Right lobe of liver (tissue), 6 donors: ENCODE results near the gene MEIS2. TPM values are rescaled to one million over a fixed set of nuclear protein-coding genes. Genes with fewer than 3 reads are reported as not detected.

ENCODE experiments used
- ATAC-seq, 4 donors: fragments of 200-7000 bp; cut with Tn5 transposase; one replicate each; pipeline ENCODE4 v1.9.1; 2020; ENCODE audit warnings: mild to moderate bottlenecking in 4 of 4, moderate library complexity in 4 of 4
- DNase-seq, 3 donors: peaks; one replicate each; pipeline ENCODE4 v3.0.0-alpha.2; 2020
- H3K27ac ChIP-seq, 3 donors: fragments of 200-600 bp; one replicate each; pipeline ENCODE4 v1.8.0; 2022
- H3K27me3 ChIP-seq, 2 donors: fragments of 200-600 bp; one replicate each; pipeline ENCODE4 v1.8.0; 2022
- H3K36me3 ChIP-seq, 4 donors: fragments of 200-600 bp; sonication (generic) in 1 of 4; one replicate each; pipeline versions ENCODE4 v1.5.1 to v1.8.0; 2017 to 2022; ENCODE audit warnings: control low read depth in 1 of 4
- H3K4me1 ChIP-seq, 4 donors: fragments of 200-600 bp; sonication (generic) in 1 of 4; one replicate each; pipeline versions ENCODE4 v1.5.1 to v1.8.0; 2017 to 2022; ENCODE audit warnings: control low read depth in 1 of 4
- H3K4me3 ChIP-seq, 3 donors: fragments of 200-600 bp; one replicate each; pipeline ENCODE4 v1.8.0; 2022
- H3K9me3 ChIP-seq, 4 donors: fragments of 200-600 bp; sonication (generic) in 1 of 4; one replicate each; pipeline versions ENCODE4 v1.5.1 to v1.8.0; 2017 to 2022; ENCODE audit warnings: control low read depth in 1 of 4
- CTCF ChIP-seq, 4 donors: fragments of 200-600 bp in 3 of 4; fragments of 450-650 bp in 1 of 4; IDR thresholded peaks; one replicate each; pipeline versions ENCODE4 v1.5.1 to v1.8.0; 2016 to 2022; ENCODE audit warnings: antibody characterized with exemption in 4 of 4, mild to moderate bottlenecking in 2 of 4
- POLR2A ChIP-seq: fragments of 450-650 bp; IDR thresholded peaks from one replicate; pipeline ENCODE4 v1.6.1; 2017; ENCODE audit warnings: antibody characterized with exemption, mild to moderate bottlenecking
- WGBS: methylation state at CpG from one replicate; pipeline ENCODE4 v1.1.6; 2018; ENCODE audit warnings: low coverage, low lambda C conversion rate; ENCODE audit not compliant: insufficient coverage; ENCODE audit errors: missing lambda C conversion rate; 5-methylcytosine and 5-hydroxymethylcytosine counted together
- intact Hi-C, 2 donors: fragments of 100-400 bp; cut with DNase I; formaldehyde crosslinking; loops; one replicate each; pipeline versions ENCODE4 v1.11.2 to v1.14.1; 2022
- total RNA-seq, 6 experiments: library from RNA; depleted of rRNA in 2 of 6; stranded (reverse); fragments of >200 nt in 2 of 6; fragmentation: NEBNext Ultra II Directional in 3 of 6; extraction: Animal tissue kit (Norgen Biotek cat#: 25700) in 3 of 6; gene quantifications; one replicate each; pipeline versions ENCODE4 v1.1.0 to v1.2.4, GENCODE V29; 2016 to 2023
- donor health status: DM: no; HTN: yes; CAD: no.
- donor health status: DM: no; HTN: no; CAD: no.
- donor health status: DM: no; HTN: no; CAD: no.
- donor health status: DM: no; HTN: yes; CAD: no.
- donor health status: DM: no; HTN: yes; CAD: no.

MEIS2 gene
- total RNA-seq, 6 experiments from 2014 or later: 6.1 to 18.0 (median 7.9) TPM

- TF ChIP-seq POLR2A: no peak
- TF ChIP-seq CTCF (IDR thresholded peaks at IDR 0.05): no peak
- ATAC-seq (no peak), DNase-seq (no peak)
- no peak overlapping the region for H3K27ac ChIP-seq
- no peaks in the 10 kb centered on the region for H3K4me1 ChIP-seq
- WGBS: 96% methylated on average over 5 of the region's 5 CpGs
- no peak overlapping the region for H3K4me3 ChIP-seq
- intact Hi-C loops: no loop called here
- H3K36me3 ChIP-seq: no peaks in the 10 kb centered on the region
- H3K27me3 ChIP-seq: no peaks in the 10 kb centered on the region
- H3K9me3 ChIP-seq: no peaks in the 10 kb centered on the region
These were observed 166.9 kb downstream of the MEIS2 start for GRCh38 chr15:36933255-36933990.

GRCh38 chr15:36932070-36932469, 168.3 kb downstream of the MEIS2 start:
- no peak for ATAC-seq
- TF ChIP-seq POLR2A: no peak
- TF ChIP-seq CTCF (IDR thresholded peaks at IDR 0.05): no peak
- no peak for DNase-seq

GRCh38 chr15:36931434-36931833, 168.9 kb downstream of the MEIS2 start:
- intact Hi-C loops: no loop called here

More at GRCh38 chr15:36932070-36932469, 168.3 kb downstream of the MEIS2 start:
- Histone ChIP-seq H3K36me3 (no peaks in the 10 kb centered on the region), H3K4me1 (no peaks in the 10 kb centered on the region), H3K9me3 (no peaks in the 10 kb centered on the region), H3K4me3 (no peak overlapping the region), H3K27me3 (no peaks in the 10 kb centered on the region), H3K27ac (no peak overlapping the region)
- intact Hi-C loops: no loop called here
- WGBS: 76% methylated on average over 5 of the region's 5 CpGs

GRCh38 chr15:36926427-36926825, 173.9 kb downstream of the MEIS2 start:
- intact Hi-C loops: no loop called here
- H3K36me3 ChIP-seq: no peaks in the 10 kb centered on the region

More at GRCh38 chr15:36931434-36931833, 168.9 kb downstream of the MEIS2 start:
- Histone ChIP-seq H3K4me1 (no peaks in the 10 kb centered on the region), H3K27ac (no peak overlapping the region), H3K4me3 (no peak overlapping the region), H3K9me3 (no peaks in the 10 kb centered on the region), H3K27me3 (no peaks in the 10 kb centered on the region), H3K36me3 (no peaks in the 10 kb centered on the region)
- no peak for DNase-seq
- no peak for ATAC-seq
- WGBS: 73% methylated on average over 3 of the region's 3 CpGs
- TF ChIP-seq CTCF (IDR thresholded peaks at IDR 0.05): no peak
- TF ChIP-seq POLR2A: no peak

More at GRCh38 chr15:36926427-36926825, 173.9 kb downstream of the MEIS2 start:
- H3K4me3 ChIP-seq: no peak overlapping the region
- no peak overlapping the region for H3K27ac ChIP-seq
- no peaks in the 10 kb centered on the region for H3K4me1 ChIP-seq
- H3K9me3 ChIP-seq: no peaks in the 10 kb centered on the region
- ATAC-seq (no peak), DNase-seq (no peak)
- no peaks in the 10 kb centered on the region for H3K27me3 ChIP-seq
- TF ChIP-seq POLR2A (no peak), CTCF (IDR thresholded peaks at IDR 0.05) (no peak)
- 77% methylated on average over 3 of the region's 3 CpGs for WGBS
